HG03066 (cell line): Measurements from ENCODE around the gene RXRB.
A peak's percentile ranks its signal among the peaks of the same experiment; 100 is the strongest.

Experiments
- ATAC-seq: cut with Tn5 transposase; IDR thresholded peaks from one replicate; pipeline ENCODE4 v1.9.1; 2021; ENCODE audit warnings: low read depth; ENCODE audit not compliant: unreplicated experiment

Gene RXRB

DNA sequence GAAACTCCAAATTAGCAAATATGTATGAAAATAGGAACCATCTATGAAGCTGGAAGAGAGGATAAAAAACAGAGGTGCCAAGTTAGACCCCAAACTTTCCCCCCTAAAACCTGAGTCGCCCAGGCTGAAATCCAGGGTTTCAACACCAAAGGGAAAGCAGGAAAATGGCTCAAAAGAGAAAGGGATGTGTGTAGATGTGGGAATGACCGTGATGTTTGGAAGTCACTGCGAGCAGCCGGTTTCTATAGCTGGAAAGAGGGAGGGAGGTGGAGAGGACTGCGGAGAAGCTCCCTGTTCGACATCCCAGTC lies 12.3 kb upstream of the RXRB start:
- ATAC-seq: no peak

DNA sequence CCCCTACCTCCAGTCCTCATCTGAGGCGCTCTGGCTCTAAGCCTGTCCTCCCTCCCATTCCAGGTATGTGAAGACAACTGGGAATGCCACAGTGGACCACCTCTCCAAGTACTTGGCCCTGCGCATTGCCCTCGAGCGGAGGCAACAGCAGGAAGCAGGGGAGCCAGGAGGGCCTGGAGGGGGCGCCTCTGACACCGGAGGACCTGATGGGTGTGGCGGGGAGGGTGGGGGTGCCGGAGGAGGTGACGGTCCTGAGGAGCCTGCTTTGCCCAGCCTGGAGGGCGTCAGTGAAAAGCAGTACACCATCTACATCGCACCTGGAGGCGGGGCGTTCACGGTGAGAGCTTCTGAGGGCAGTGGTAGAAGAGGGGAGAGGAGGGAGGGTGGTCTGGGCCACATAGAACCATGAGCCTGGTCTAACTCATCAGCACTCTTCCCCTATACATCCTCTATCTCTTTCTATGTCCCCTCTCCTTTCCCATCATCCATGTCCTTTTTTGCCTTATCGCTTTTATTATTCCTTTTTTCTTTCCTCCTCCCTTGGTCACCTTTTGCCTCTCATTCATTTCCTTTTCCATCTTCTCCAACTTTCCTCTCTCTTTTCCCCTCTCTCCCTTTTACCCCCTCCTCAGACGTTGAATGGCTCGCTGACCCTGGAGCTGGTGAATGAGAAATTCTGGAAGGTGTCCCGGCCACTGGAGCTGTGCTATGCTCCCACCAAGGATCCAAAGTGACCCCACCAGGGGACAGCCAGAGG lies 11.4 kb upstream of the RXRB start:
- no peak for ATAC-seq

DNA sequence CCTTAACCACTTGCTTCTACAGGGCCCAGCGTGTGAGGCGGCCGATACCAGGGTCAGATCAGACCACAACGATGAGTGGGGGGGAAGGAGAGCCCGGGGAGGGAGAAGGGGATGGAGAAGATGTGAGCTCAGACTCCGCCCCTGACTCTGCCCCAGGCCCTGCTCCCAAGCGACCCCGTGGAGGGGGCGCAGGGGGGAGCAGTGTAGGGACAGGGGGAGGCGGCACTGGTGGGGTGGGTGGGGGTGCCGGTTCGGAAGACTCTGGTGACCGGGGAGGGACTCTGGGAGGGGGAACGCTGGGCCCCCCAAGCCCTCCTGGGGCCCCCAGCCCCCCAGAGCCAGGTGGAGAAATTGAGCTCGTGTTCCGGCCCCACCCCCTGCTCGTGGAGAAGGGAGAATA lies 10.7 kb upstream of the RXRB start:
- no peak for ATAC-seq

DNA sequence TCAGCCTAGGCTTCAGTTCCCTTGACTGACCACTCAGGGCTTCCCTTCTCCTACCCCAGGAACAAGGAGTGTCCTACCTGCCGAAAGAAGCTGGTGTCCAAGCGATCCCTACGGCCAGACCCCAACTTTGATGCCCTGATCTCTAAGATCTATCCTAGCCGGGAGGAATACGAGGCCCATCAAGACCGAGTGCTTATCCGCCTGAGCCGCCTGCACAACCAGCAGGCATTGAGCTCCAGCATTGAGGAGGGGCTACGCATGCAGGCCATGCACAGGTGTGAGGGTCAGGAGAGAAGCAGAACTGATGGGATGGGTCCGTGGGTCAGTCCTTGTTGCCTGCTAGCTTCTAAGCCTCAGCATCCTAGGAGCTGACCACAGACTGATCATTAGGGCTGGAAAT lies 9.4 kb upstream of the RXRB start:
- no peak for ATAC-seq

DNA sequence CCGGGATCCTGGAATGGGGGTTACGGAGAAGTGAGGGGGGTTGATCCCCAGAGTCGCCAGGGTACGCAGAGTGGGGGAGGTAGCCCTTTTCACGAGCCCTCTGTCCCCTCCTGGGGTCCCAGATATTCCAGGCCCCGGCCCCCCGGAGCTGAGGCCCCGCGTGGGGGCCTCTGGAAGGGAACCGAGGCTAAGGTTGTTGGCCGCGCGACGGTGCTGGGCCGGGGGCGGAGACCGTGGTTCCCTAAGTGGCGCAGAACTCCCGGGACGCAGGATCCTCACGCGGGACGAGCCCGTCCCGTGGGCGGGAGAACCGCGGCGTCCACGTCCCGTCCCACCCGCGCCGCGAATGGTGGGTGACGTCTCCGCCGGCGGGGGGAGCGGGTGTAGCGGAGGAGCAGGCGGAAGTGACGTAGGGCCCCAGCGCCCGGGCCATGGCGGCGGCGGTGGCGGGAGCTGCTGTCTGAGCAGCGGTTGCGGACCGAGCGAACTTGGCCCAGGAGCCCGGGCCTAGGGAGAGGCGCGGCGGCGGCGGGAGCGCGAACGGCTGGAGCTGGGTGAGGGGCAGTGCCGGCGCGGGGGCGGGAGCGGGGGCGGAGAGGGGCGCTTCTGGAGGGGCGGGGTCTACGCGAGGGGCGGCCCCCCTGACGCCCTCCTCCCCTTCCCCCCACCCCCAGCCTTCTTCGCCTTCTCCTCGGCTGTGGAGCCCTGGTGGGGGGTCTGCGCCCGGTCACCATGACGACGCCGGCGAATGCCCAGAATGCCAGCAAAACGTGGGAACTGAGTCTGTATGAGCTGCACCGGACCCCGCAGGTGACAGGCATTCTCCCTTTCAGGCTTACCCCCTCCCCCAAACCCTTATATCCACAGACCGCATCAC lies 7.9 kb upstream of the RXRB start, which contains the start of gene RING1:
TSS of gene RING1 (plus strand) at position 410 of the 877 bp plus-strand sequence. CDS start at position 733, 323 bp downstream.
- ATAC-seq: peak; percentile 48

DNA sequence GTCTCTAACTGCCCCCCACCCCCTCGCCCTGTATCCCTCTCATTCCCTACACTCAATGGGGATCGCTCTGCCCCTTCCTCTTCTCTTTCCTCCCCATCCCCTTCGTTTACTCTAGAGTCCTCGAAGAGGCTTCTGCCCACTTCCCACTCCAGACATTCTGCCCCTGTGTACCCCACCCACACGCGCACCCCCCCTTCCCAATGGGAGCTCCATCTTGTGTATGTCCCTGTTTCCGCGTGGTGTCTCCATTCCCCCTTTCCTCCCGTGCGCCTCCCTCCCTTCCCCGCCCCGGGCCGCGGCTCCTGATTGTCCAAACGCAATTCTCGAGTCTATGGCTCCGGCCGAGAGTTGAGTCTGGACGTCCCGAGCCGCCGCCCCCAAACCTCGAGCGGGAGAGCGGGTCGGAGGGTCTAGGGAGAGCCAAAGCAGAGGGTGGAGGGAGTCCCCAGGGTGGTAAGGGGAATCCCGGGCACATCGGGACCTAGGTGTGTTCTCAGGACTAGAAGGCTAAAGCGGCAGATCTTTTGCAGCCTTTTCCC lies 7.2 kb upstream of the RXRB start:
- ATAC-seq: no peak

DNA sequence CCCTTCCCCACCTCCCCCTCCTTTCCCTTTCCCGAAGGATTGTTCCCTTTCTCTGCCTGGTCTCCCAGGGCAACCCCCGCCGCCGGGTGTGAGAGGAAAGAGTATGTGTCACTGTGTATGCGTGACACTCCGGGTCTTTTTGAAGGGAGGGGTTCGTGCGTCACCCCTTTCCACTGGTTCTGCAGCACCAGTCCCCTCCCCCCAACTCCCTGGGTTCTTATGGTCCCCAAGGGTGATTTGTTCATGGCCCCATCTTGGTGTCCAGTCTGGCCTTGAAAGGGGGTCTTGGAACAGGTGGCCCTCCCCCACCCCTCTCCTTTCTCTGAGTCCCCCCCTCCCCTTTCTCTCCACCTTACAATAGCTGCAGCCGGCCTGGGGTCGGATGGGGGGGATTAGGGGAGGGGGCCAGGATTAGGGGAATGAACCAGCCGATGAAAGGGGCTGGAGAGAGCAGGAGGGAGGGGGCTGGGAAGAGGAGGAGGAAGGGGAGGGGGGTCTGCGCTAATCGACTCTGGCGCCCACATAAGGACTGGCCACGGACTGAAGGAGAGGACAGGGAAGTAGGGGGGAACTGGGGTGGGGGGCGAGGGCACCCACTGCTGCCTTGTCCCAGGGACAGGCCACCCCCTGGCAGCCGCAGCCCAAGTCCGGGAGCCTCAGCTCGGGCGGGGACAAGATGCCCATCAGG lies 6.5 kb upstream of the RXRB start:
- ATAC-seq: no peak

DNA sequence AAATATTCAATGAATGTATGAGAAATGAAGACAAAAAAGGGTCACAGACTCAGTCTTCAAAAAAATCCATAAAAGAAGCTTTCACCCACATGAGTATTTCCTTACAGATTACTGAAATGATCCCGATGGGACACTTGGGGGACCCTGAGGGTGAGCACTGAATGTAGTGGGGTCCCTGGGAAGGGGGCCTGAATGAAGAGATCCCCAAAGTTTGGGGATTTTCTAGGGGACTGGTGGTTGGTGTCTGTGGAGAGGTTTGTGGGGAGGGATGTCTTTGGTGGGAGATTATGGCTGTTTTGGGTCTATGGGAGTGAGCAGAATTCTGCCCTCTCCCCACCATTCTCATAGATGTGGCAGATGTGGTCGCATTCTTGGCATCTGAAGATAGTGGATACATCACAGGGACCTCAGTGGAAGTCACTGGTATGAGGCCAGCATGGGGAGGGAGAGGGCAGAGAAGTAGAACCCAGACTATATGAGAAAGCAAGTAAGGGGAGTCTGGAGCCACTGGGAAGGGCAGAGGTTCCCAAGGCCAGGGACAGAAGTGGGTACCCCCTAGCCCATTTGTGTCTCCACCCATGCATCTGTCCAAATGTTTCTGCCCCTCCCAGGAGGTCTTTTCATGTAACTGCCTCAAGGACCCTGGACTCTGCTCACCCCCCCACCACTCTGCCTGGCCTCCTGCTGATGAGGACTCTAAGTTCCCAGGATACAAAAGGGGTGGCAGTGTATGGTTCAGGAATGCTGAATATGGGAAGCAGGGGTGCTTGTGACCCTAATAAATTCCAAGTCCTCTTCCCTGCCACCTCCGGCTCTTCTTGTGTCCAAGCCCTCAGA lies 5.8 kb upstream of the RXRB start:
- no peak for ATAC-seq

DNA sequence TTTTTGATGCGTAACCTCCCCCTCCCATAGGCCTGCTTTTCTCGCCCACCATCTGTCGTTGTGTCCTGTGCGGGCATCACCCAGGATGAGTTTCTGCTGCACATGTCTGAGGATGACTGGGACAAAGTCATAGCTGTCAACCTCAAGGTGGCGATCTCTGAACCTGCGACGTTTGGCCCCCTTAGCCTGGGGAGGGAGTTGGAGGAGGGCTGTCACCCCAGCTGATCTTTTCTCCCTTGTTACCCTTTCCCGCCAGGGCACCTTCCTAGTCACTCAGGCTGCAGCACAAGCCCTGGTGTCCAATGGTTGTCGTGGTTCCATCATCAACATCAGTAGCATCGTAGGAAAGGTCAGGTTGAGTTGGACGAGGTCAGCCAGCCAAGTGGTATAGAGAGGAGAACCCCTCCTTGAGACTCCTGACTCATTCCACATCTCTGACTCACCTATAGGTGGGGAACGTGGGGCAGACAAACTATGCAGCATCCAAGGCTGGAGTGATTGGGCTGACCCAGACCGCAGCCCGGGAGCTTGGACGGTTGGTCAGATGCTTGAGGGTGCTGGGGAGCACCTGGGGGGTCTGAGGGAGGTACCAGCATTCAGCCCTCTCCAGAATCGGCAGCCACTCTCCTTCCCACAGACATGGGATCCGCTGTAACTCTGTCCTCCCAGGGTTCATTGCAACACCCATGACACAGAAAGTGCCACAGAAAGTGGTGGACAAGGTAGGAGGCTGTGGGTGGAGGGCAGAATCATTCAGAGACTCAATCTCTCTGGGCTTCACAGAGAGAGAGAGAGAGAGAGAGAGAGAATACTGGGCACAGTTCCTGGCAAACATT lies 4.9 kb upstream of the RXRB start:
- no peak for ATAC-seq

DNA sequence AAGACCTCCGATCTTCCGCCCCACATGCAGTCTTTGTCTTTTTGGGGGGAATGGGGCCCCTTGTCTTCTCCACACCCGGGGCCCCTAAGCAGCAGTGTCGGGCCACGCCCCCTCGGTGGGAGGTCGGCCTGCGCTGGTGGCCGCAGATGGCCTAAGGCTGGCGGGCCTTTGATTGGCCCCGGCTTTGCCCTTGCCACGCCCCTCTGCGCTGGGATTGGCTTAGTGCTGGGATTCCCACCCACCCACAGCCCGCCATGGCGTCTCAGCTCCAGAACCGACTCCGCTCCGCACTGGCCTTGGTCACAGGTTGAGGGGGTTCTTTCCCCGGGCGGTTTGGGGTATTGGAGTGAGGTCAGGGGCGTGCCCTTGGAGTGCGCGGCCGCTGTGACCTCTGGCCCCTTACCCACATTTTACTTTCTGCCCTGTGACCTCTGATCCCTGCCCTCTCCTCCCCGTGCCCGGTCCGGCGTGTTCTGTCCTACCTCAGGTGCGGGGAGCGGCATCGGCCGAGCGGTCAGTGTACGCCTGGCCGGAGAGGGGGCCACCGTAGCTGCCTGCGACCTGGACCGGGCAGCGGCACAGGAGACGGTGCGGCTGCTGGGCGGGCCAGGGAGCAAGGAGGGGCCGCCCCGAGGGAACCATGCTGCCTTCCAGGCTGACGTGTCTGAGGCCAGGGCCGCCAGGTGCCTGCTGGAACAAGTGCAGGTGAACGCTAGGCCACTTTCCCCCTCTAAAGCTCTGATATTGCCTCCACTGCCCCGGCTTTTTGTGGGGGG lies 4.1 kb upstream of the RXRB start, which contains the start of gene HSD17B8:
TSS of gene HSD17B8 (plus strand) at position 241 of the 776 bp plus-strand sequence. CDS start at position 255, 14 bp downstream.
- ATAC-seq: peak; percentile 56

DNA sequence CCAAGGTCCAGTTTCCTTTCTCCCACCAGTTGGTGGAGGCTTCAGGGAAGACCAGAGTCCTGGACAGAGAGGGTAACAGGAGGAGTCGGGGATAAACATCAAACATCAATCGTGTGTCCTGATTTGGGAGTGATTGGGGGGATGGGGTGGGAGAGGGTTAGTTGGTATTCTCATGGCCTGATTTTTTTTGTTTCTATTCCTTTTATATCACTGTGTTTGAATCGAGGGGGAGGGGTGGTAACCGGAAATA lies 3.6 kb upstream of the RXRB start:
- no peak for ATAC-seq

DNA sequence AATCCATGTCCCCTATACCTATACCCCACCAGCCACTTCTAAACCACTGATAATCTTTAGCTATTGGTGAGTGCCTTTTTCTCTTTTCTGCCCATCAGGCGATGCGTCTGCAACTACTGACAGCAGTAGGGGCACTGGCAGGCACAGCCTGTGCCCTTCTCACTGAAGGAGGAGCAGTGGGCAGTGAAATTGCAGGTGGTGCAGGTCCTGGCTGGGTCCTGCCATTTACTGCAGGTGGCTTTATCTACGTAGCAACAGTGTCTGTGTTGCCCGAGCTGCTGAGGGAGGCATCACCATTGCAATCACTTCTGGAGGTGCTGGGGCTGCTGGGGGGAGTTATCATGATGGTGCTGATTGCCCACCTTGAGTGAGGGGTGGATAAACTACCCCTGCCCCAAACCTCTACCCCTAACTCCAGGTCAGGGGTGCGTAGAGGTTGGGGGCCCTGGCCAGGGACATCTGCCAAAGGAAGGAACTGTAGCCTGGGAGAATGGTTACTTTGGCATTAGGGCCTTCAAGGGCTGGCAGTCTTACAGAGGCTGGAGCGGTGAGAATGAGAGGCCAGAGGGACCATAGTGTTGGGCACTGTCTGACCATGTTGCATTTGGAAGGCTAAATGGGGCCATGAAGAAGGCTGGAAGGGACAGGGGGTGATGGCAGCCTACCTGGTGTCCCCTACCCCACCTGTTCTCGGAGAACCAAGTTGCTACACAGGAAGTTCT lies 3.1 kb upstream of the RXRB start:
- no peak for ATAC-seq

DNA sequence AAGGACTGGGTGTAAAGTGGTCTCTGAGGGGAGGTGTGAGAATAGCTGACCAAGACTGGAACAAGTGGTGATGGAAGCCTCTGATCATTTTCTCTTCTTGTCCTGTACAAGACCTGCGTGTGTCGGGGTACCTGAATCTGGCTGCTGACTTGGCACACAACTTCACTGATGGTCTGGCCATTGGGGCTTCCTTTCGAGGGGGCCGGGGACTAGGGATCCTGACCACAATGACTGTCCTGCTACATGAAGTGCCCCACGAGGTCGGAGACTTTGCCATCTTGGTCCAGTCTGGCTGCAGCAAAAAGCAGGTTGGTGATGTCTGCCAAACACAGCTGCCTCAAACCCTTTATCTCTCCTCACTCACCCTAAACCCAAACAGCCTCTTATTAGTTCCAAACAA lies 2.3 kb upstream of the RXRB start:
- no peak for ATAC-seq

DNA sequence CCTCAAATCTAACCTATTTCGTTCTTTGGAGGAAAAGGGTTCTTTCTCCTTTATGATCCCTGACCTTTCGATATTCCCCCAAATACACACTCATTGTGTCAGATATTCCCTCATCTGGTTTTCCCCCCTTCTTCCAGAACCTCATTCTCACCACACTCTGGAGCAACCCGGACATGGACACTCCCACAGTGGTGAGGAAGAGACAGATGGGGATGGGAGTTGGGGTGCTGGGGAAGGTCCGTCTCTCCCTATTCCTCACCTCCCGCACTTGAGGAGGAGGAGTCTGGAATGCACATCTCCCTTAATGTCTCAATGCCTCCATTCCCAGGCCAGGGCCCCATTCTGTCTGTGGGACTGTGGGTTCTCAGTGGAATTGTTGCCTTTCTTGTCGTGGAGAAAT lies 1.5 kb upstream of the RXRB start:
- ATAC-seq: no peak

DNA sequence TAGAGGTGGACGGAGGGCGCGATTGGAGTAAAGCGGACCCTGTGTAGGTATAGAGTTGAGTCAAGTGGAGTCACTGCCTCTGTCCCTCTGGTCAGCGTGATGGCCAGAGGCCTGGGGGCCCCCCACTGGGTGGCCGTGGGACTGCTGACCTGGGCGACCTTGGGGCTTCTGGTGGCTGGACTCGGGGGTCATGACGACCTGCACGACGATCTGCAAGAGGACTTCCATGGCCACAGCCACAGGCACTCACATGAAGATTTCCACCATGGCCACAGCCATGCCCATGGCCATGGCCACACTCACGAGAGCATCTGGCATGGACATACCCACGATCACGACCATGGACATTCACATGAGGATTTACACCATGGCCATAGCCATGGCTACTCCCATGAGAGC lies 681 bp upstream of the RXRB start:
- ATAC-seq: no peak

DNA sequence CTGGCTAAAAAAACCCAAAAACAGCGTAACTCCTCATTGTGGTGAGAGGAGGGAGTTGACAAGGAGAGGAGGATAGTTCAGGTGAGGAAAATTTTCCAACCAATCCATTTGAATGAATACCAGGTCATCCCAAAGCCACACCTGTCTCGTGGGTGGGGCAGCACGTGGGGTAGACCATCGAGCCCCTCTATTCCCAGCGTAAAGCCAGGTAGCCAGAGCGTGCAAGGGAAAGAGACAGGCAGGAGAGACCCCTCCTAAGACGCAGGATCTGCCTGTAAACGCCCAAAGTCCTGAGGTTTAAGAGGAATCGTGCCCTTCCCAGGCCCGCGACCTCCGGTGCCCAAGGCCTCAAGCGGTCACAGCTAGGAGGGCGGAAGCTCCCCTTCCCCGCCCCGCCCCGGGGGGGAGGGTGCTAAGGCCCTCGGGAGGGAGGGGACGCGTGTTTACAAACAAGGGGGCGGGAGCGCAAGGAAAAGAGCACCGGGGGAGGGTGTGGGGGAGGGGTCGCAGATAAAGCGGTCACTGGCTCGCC lies 712 bp downstream of the RXRB start:
- ATAC-seq: peak; percentile 24

DNA sequence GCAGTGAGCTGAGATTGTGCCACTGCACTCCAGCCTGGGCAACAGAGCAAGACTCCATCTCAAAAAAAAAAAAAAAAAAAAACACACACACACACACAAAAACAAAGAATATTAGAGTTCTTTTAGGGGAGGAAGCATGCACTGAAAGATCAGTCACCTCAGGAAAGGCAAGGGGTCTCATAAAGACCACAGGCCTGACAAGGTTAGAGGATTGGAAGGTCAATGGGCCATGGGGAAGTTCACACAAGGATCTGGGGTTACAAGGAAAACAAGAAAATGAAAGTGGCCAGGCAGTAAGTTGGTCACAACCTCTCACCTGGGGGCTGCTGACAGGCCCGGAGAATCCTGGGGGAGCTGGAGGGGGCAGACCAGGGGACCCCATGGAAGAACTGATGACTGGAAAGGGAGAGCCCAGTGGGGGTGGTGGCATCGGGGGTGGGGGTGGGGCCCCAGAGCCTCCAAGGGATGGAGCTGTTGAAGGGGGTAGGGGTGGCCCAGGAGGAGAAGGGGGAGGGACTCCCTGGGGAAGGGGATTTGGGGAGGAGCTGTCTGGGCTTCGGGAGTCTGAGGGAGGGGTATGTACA lies 1.5 kb downstream of the RXRB start:
- no peak for ATAC-seq
